Sigmoid colon (tissue), 4 donors: ENCODE measurements around the gene CMKLR1.

Source experiments
- POLR2A ChIP-seq, 2 donors: fragments of 450-650 bp; IDR thresholded peaks; one replicate each; pipeline ENCODE4 v1.6.1; 2016; ENCODE audit warnings: antibody characterized with exemption in 2 of 2, mild to moderate bottlenecking in 2 of 2, moderate library complexity in 2 of 2
- POLR2AphosphoS5 ChIP-seq, 4 donors: sonication (generic); formaldehyde crosslinking; IDR thresholded peaks; one replicate each; pipeline ENCODE4 v1.6.1; 2017; ENCODE audit warnings: antibody characterized with exemption in 4 of 4
- TF ChIP-seq, protein P1 (sequence below), 4 experiments: fragments of 450-650 bp in 3 of 4; fragments of 200-600 bp in 1 of 4; IDR thresholded peaks; one replicate each; pipeline ENCODE4 v1.5.1; 2016 to 2019; ENCODE audit warnings: antibody characterized with exemption in 4 of 4, mild to moderate bottlenecking in 3 of 4, moderate library complexity in 2 of 4

DNA sequence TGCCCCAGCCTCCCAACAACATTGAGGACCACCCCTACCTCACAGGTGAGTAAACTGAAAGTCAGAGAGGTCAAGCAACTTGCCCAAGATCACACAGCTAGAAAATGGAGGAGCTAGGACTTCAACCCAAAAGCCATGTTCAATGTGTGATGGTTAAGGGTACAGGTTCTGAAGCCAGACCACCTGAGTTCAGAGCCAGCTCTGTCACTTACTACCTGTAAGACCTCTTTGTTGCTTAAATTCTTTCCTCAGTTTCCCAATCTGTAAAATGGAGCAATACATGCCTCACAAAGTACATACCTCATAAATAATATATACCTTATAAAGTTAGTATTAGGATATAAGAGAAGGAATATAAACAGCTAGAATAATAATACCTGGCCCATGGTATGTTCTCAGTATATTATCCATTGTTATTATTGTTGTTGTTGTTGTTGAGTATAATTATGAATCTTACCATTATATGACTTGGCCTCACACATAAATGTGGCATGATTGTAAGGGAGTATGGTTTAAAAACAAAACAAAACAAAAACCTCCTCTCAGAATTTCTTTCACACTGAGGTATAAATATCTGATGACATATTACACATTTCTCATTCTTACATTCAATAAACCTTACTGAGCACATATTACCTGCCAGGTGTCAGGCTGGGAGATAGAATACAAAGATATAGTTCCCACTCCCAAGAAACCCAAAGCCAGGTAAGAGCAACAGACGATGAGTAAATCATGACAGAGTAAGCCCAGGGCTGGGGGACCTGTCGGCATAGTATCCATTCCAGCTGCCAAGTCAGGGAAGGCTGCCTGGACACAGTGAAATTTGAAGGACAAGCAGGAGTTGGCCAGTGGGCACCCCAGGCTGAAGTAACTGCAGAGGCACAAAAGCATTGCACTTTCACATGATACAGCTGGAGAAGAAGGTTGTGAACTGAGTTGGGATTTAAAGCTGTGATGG is 19.6 kb downstream of the CMKLR1 start:
- TF ChIP-seq, protein P1, sequence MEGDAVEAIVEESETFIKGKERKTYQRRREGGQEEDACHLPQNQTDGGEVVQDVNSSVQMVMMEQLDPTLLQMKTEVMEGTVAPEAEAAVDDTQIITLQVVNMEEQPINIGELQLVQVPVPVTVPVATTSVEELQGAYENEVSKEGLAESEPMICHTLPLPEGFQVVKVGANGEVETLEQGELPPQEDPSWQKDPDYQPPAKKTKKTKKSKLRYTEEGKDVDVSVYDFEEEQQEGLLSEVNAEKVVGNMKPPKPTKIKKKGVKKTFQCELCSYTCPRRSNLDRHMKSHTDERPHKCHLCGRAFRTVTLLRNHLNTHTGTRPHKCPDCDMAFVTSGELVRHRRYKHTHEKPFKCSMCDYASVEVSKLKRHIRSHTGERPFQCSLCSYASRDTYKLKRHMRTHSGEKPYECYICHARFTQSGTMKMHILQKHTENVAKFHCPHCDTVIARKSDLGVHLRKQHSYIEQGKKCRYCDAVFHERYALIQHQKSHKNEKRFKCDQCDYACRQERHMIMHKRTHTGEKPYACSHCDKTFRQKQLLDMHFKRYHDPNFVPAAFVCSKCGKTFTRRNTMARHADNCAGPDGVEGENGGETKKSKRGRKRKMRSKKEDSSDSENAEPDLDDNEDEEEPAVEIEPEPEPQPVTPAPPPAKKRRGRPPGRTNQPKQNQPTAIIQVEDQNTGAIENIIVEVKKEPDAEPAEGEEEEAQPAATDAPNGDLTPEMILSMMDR (IDR thresholded peaks at IDR 0.05): no peak
- no peak for TF ChIP-seq POLR2A (IDR thresholded peaks at IDR 0.05)
- no peak for TF ChIP-seq POLR2AphosphoS5 (IDR thresholded peaks at IDR 0.05)
